Cardiac fibroblast (primary cell): ENCODE data around the gene COX19.

Experiments used
- DNase-seq, 2 donors: peaks; one replicate each; pipeline versions ENCODE4 v3.0.0 to v3.0.0-alpha.2; 2010; ENCODE audit warnings: low read depth in 2 of 2
- H3K4me3 ChIP-seq, 2 donors: replicated peaks in 1 of 2; 1 replicate in 1 of 2; 2 replicates in 1 of 2; pipeline ENCODE4 v1.5.1; 2011; ENCODE audit warnings: low read depth in 2 of 2, low read length in 2 of 2, mild to moderate bottlenecking in 2 of 2, moderate library complexity in 1 of 2
- TF ChIP-seq, protein P1 (sequence below): IDR thresholded peaks from one replicate; pipeline ENCODE4 v1.5.1; 2011; ENCODE audit warnings: low read depth, mild to moderate bottlenecking, low read length, inconsistent platforms

Gene COX19

DNA sequence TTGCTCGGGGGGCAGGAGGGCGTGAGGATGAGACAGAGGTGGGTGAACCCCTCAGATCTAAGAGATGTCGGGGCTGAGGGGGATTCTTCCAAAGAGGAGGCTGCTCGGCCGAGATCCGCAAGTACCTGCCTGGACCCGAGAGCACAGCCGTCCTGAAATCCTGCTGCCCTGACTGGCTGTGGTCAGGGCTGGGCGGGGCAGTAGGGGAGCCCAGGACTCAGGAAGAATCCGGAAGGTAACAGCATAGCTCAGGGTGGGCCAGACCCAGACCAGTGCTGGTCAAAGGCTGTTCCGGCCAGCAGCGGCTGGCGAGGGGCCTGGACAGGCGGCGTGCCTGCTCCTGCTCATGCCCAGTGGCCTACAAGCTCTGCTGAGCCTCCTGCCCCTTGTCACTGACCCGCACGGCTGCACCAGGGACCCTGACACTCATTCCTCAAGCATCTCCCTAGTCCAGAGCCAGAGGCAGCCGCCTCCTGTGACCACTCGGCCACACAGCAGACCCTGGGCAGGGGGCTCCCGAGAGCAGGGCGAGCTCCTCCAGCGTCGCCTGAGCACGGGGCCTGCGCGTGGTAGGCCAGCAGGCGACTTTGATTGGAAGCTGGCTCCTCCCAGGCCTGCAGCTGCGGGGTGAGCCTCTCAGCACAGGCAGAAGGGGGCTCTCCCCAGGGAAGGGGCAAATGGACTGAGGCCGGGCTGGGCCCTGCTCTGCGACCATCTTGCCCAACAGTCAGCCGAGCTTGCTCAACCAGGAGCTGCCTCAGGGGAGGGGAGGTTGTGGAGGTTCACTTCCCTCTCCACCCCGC is 17.7 kb downstream of the COX19 start:
- no peak for DNase-seq
- H3K4me3 ChIP-seq = no peak overlapping the region
- TF ChIP-seq, protein P1, sequence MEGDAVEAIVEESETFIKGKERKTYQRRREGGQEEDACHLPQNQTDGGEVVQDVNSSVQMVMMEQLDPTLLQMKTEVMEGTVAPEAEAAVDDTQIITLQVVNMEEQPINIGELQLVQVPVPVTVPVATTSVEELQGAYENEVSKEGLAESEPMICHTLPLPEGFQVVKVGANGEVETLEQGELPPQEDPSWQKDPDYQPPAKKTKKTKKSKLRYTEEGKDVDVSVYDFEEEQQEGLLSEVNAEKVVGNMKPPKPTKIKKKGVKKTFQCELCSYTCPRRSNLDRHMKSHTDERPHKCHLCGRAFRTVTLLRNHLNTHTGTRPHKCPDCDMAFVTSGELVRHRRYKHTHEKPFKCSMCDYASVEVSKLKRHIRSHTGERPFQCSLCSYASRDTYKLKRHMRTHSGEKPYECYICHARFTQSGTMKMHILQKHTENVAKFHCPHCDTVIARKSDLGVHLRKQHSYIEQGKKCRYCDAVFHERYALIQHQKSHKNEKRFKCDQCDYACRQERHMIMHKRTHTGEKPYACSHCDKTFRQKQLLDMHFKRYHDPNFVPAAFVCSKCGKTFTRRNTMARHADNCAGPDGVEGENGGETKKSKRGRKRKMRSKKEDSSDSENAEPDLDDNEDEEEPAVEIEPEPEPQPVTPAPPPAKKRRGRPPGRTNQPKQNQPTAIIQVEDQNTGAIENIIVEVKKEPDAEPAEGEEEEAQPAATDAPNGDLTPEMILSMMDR = no peak

DNA sequence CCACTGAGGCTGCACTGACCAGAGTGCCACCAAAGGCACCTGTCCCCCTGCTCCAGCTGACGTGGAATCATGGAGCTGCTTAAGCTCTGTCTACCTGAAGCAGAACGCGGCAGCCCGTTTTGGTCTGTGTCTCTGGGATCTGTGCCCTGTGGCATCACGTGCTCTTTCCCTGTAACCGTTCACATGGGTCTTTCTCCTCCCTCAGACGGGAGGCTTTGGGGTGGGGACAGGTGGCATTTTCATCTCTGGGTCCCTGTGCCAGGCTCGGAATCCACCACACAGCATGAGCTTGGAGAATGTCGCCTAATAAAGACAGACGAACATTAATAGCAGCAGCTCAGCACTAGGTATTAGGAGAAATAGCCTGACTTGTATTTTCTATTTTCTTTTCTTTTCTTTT is 19.3 kb downstream of the COX19 start:
- no peak for DNase-seq
- H3K4me3 ChIP-seq = no peak overlapping the region
- TF ChIP-seq, protein P1 = no peak

DNA sequence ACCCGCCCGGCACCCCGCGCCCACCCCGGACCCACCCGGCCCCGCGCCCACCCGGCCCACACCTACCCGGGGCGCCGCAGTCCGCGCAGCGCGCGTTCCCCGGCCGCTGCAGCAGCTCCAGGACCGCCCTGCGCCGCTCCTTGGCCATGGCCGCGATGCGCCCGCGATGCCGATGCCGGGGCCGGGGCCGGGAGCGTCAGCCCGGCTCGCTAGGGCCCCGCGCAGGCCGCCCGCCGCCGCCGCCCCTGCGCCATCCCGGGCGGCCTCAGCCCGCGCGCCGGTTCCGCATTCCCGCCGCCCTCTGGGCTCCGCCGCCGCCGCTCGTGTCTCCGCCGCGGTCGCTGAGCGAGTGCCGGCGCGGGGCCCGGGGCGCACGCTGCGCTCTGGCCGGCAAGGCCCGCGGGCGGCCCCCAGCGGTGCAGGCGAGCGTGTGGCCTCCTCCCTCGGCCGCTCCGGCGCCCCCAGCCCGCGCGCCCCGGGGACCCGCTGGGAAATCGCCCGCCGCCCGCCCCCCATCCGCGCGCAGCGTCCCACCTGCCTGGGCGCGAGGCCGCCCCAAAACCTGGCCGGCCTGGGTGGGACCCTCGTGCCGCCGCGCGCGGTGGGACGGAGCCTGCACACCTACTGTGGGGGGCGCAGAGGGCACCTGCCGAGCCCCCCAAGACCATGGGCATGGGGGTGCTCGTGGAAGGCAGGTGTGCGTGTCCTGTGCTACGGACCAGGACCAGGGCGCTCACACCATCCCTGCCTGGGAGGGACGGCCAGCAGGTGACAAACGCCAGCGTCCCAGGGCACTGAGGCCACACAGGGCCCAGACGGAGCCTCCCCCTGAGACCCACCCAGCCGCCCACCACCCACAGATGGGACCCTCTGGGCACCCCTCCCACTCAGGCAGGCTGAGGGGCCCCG is 20.8 kb downstream of the COX19 start, which contains the start of gene ADAP1:
Gene ADAP1, minus strand, starts transcription at position 351 of the 909 bp plus-strand sequence. Its CDS starts 203 bp downstream, at position 148.
- H3K4me3 ChIP-seq = peak within 1 kb of the TSS; percentile 39 to 44
- TF ChIP-seq, protein P1 = no peak
- DNase-seq = peak; percentile 36 to 58

DNA sequence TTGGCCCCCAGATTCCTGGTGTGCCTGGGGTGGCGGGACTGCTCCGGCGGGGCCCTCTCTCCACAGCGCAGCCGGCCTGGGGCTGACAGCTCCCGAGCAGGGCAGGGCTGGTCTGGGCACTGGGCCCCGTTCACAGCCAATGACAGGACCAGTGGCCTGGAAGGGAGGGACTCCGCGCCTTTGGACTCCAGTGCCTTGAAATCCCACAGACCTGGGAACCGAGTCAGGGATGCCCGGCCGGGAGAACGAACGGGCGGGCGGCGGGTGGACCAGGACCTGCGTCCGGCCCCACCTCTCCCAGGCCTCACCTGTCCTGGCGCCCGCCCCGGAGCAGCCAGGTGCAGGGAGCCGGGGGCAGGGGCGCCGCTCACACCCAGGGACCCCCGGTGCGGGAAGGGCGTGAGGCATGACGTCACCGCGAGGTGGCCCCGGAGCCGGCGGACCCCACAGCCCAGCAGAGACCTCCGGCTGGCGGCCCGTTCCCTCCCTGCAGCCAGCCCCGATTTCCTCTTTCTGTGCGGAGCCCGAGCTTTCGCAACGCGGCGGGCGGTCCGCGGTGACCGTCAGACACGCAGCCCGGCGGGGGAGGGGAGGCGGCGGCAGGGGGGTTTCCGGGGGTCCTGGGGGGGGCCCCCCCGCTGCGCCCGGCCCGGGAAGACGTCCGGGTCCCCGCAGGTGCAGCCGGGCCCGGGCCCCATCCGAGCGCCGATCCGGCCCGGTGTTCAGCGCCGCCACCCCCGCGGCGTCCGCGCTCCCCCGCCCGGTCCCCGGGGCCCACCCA is 21.6 kb downstream of the COX19 start:
- H3K4me3 ChIP-seq = peak overlapping the region; percentile 39 to 44
- TF ChIP-seq, protein P1 = no peak
- DNase-seq = peak; percentile 31 to 51

DNA sequence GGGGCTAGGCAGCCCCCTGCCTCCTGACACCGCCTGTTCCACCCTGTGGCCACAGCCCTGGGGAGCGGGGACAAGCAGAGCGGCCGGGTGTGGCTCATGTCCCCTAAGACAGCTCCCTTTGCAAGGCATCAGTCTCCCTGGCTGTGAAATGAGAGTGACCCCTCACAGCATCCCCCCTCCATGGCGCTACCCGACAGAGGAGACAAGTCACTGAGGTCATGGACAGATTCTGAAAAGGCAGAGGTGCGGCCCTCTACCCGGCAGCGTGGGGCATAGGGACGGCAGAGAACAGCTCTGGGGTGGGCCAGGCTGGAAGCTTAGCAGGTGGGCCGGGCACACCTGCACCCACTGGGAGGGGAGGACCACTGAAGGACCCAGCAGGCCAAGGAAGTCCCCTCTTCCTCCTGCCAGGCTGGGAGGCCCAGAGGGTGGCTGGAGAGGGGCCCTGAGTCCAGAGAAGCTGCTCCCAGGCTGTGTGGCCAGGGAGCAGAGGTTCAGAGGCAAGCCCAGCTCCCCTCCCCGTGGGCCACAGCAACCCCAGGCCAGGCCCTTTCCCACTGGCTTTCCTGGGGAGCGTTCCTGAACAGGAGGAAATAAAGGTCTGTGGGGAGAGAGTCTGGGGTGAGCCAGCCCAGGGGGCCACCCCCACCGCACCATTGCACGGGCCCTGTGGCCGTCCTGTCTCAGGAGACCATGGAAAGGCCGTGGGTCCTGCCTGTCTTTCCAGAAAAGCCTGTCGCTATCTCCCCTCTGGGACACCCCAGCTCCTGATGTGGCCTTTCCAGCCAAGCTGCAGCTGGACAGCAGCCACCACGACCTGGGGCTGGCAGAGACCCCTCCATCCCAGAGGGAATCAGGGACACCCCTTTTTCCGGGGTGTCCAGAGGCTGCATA is 22.6 kb downstream of the COX19 start:
- TF ChIP-seq, protein P1 = no peak
- no peak for DNase-seq
- no peak overlapping the region for H3K4me3 ChIP-seq
